T follicular helper cell (primary cell): ENCODE data around the gene ITGAX.
"Not testable (repeated sequence)": the region's sequence is repeated elsewhere in the genome, so short reads cannot be mapped to it uniquely, and the experiment has no call there.

Source experiments
- DNase-seq: peaks from one replicate; pipeline ENCODE4 v3.0.0-alpha.2; 2020; ENCODE audit warnings: low read depth
- total RNA-seq, 2 experiments: gene quantifications; one replicate each; lab custom pipeline; 2026; lab: John Stamatoyannopoulos, UW

ITGAX gene
- total RNA-seq = 0 reads per million in 2 experiments

- DNase-seq = no peak
Measured at GRCh38 chr16:31354394-31355291, at the start of gene ITGAX. ITGAX (plus strand) TSS chr16:31355176; CDS start chr16:31355255, 79 bp downstream.

- DNase-seq = no peak
Measured at GRCh38 chr16:31305219-31305618, 49.8 kb upstream of the ITGAX start.

GRCh38 chr16:31308381-31308780 lies 46.6 kb upstream of the ITGAX start:
- DNase-seq = not testable (repeated sequence)

- DNase-seq = no peak
Measured at GRCh38 chr16:31322500-31322899, 32.5 kb upstream of the ITGAX start.

GRCh38 chr16:31323959-31324629 lies 30.9 kb upstream of the ITGAX start:
- no peak for DNase-seq

- no peak for DNase-seq
Measured at GRCh38 chr16:31325171-31325570, 29.8 kb upstream of the ITGAX start.

GRCh38 chr16:31327646-31328225 lies 27.2 kb upstream of the ITGAX start:
- DNase-seq = no peak

GRCh38 chr16:31328322-31329052 lies 26.5 kb upstream of the ITGAX start:
- DNase-seq = no peak

- no peak for DNase-seq
Measured at GRCh38 chr16:31329671-31330552, 25.1 kb upstream of the ITGAX start.

- DNase-seq = no peak
Measured at GRCh38 chr16:31330553-31330890, 24.5 kb upstream of the ITGAX start.

GRCh38 chr16:31331141-31331764 lies 23.7 kb upstream of the ITGAX start:
- no peak for DNase-seq

GRCh38 chr16:31331807-31332301 lies 23.1 kb upstream of the ITGAX start:
- DNase-seq = no peak

- DNase-seq = no peak
Measured at GRCh38 chr16:31332544-31332943, 22.4 kb upstream of the ITGAX start.

- no peak for DNase-seq
Measured at GRCh38 chr16:31333686-31334649, 21.0 kb upstream of the ITGAX start.

GRCh38 chr16:31334934-31335333 lies 20.0 kb upstream of the ITGAX start:
- no peak for DNase-seq

GRCh38 chr16:31335431-31335830 lies 19.5 kb upstream of the ITGAX start:
- no peak for DNase-seq

GRCh38 chr16:31338166-31338685 lies 16.8 kb upstream of the ITGAX start:
- DNase-seq = not testable (repeated sequence)

GRCh38 chr16:31344712-31345111 lies 10.3 kb upstream of the ITGAX start:
- DNase-seq = no peak

GRCh38 chr16:31347445-31347844 lies 7.5 kb upstream of the ITGAX start:
- DNase-seq = no peak
